EH (cell line): Measurements from ENCODE around the gene ITGA11.

ENCODE experiments used
- DNase-seq: peaks from one replicate; pipeline ENCODE4 v3.0.0-alpha.2; 2015; ENCODE audit warnings: low read depth

Gene ITGA11

DNA sequence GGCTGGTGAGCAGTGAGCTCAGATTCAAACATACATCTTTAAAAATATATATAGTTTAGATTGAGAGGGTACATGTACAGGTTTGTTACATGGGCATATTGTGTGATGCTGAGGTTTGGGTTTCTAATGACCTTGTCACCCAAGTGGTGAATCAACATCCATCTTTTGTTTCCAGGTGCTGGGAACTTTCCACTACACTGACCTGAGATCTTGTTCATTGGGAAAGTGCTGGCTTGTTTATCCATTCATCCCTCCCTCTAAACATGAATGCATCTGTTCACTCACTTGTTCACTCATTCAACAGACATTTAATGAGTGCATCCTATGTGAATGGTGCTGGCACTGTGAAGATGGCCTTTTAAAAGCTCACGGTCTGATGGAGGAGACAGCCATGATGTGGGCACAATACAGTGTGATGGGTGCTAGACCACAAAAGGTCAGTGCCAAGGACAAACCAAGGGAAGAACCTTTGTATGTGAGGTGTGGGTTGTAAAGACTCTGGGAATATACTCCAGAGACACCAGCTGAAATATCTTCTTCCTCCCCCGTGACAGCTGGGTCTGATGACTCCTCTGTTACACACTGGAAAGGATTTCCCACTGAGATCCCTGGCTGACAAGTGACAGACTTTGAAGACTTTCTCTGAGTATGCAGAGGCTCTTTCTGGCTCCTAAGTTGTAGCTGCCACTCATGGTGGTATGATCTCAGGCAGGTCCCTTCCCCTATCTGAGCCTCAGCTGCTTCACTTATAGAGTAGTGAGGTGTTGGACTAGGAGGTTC is 16.2 kb upstream of the ITGA11 start:
- DNase-seq, result no peak

DNA sequence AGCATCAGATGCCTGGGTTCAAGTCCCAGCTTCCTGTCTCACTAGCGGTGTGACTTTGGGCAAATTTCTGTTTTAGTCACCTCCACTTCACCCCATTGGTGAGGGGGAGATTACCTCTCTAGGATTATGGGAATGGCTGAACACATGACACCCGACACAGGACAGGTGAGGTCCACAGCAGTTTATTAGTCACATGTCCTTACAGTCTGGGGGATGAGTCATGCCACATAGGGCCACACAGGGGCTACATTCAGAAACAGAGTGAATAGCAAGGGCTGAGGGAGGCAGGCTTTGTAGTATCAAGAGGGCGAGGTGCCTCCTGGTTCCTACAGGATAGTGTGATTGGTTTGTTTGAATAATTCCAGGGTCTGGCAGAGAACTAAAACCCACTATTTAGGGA is 15.2 kb upstream of the ITGA11 start:
- peak; percentile 3 for DNase-seq

DNA sequence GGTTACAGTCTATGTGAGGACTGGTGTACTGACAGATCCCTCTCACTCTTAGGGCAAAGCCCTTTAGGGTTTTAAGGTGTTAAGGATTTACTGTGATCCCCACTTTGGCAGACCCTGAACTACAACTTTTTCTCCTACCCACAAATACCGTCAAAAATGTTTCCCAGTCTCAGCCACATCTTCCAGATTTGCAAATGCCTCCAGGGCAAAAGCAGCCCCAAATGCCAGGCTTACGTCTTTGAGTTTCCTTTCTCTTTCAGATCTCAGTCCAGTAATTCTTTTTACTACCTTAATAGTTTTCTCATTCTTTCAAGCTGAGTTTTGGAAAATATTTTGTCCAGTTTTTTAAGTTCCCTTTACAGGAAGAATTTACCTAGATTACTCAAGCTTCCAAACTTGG is 13.4 kb upstream of the ITGA11 start:
- peak; percentile 58 for DNase-seq

DNA sequence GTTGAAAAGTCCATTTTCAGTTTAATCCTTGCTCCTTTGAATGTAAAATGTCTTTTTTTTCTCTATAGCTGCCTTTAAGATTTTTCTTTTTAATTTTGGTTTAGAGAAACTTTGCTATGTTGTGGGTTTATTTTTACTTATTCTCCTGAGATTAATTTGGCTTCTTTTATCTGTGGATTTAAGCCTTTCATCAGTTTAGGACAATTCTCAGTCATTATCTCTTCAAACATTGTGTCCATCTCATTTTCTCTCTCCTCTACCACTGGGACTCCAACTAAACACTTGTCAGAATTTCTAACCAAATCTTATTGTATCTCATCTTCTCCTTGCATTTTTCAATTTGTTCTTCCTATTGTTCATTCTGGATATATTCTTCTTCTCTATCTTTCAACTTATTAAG is 12.4 kb upstream of the ITGA11 start:
- no peak for DNase-seq

DNA sequence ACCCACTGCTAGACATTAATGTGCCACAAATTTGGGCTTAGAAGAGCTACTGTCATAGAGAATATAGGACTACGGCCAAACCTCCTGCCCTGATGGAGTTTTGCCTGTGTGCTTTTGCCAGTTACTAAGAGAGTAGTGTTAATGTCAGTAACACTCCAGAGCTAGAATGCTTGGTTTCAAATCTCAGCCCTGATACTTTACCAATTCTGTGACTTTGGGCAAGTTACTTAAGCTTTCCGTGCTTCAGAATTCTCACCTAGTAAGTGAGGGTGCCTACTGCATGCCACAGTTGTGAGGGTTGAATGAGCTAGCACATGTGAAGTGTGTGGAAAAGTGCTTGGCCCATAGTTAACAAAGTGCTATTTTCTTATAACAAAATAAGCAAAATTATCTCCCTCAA is 10.9 kb upstream of the ITGA11 start:
- no peak for DNase-seq

DNA sequence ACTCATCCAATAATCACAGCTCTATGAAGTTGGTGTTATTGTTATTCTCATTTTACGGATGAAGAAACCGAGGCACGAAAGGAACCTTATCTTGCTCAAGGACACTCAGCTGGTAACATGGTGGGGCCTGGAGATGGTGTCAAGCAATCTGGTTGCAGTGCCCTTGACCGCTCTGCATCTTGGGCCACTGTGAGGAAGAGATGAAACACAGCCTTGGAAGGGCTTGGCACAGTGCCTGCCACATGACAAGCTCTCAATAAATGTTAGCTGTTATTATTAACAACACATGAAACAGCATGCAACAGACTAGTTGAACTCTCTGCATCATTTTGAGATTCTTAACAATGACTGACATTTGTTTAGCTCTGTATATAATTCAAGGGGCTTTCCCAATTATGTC is 10.1 kb upstream of the ITGA11 start:
- DNase-seq, result peak; percentile 62

DNA sequence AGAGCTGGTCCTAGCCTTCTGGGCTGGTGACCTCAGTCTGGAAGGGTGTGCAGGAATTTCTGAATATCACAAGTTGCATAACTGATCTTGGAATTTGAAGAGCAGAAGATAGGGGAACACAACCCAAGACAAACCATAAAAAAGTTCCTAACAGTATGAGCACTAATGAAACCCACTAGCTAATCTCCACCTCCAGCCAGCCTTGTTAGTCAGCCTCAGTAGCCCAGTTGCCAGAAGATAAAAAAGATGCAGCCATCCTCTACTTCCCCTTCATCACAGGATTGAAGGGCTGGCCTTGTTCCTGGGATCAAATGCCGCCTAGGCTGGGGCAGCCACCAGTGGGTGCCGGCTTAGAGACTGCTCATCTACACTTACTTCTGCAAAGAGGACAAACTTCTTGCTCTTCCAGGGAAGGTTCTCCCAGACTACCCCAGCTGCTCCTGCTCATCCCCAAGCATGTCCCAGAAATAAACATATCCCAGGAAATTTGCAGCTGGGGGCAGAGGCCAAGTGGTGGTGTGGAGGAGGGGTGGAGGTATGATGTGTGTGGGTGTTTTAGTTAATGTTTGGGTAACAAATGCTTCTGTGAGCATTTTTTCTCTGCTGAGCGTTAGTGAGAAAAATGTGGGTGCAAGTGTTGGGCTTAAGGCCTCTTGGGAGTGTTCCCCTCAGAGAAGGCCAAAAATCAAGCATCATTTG is 9.2 kb upstream of the ITGA11 start:
- peak; percentile 79 for DNase-seq

DNA sequence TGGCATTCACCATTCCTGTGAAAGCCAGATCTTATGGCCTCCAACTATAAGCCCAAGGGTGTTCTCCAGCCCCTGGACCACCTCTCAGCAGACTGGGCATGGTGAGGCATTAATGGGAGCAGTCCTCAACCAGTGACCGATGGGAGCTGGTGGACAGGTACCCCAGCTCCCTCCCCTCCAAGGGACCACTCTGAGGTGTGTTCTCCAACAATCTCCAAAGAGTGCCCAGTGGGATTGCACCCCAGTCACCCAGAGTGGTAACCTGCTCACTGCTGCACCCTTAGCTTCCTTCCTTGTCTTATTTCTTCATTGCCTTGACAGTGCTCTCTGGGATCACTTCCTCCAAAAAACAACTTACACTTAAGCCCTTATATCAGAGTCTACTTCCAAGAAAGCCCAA is 8.2 kb upstream of the ITGA11 start:
- no peak for DNase-seq

DNA sequence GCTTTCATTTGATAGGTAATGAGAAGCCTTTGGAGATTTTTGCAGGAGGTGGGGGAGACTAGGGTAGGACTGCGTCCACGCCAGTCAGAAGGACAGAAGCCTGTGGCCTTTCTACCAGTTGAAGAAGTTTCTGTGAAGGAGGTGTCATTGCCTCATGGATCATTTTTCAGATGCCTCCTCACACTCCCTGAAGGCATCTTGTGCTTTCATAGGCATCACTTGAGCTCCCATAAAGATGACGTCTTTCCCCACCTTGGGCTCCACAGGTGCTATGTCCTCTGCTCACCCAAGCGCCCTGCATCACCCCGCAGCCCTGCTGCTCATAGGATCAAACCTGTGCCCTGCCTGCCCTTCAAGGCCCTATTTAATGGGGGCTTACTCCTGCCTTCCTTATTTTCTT is 7.5 kb upstream of the ITGA11 start:
- DNase-seq, result no peak

DNA sequence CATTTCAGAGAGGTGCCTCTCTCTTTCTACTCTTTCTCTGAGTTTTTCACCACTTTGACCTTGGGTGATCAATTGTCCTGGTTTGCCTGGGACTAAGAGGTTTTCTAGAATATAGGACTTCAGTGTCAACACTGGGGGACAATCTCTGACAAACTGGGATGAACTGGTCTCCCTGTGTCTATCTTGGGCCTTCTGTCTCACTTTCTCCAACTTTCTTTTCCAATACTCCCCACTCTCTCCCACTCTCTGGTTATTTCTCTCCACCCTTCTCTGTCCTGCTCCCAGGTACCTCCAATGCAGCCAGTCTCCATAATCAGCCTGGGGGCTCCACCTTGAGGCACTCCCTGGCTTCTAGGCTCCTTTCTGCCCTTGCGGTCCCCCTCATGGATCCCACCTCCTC is 4.7 kb upstream of the ITGA11 start:
- DNase-seq, result no peak

DNA sequence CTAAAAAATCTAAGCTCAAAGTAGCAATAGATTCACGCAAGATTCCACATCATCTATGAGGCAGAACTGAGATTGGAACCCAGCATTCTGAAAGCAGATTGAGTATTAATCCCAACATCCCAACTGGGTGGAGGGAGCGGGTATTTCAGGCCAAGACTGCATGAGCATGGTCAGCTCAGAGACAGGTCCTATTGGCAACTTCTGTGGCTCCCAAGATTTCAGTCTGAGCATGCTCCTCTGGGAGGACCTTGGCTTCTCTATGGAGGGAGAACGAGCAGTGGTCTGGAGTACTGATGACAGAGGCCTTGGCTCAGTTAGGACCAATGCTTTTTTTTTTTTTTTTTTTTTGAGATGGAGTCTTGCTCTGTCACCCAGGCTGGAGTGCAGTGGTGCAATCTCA is 4.0 kb upstream of the ITGA11 start:
- DNase-seq, result no peak

DNA sequence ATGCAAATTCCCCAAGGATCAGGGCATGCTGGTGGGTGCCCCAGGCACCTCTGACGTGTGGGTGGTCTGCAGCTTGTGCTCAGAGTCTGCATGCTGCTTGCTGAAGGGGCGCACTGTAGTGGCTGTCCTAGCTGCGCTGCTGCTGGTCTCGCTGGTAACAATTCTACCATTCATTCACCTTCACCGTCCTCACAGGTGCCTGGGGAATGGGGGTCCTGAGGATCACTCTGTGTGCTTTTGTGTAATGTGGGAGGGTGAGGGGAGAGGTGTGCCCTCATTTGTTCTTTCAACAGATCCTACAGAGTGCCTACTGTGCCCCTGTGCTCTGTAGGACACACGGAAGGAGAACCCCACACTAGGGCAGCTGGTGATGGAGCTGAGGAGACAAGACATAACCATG is 2.1 kb upstream of the ITGA11 start:
- no peak for DNase-seq

DNA sequence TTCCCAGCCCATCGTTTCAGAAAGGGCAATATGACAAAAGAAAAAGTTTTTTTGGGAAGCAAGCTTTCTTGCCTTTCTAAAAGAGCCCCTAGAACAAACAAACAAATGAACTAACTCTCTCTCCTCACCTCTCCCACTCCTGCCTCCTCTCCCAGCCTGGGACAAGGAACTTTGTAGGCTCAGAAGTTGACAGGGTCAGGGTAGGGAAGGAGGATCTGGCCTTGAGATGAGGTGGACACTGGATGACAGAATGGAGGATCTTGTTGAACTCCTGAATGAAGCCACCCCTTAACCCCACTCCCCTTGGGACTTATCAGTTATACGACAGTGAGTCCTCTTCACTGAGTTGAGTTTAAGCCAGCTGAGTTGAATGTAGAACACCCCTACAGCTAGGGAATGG is 1.6 kb upstream of the ITGA11 start:
- DNase-seq, result no peak

DNA sequence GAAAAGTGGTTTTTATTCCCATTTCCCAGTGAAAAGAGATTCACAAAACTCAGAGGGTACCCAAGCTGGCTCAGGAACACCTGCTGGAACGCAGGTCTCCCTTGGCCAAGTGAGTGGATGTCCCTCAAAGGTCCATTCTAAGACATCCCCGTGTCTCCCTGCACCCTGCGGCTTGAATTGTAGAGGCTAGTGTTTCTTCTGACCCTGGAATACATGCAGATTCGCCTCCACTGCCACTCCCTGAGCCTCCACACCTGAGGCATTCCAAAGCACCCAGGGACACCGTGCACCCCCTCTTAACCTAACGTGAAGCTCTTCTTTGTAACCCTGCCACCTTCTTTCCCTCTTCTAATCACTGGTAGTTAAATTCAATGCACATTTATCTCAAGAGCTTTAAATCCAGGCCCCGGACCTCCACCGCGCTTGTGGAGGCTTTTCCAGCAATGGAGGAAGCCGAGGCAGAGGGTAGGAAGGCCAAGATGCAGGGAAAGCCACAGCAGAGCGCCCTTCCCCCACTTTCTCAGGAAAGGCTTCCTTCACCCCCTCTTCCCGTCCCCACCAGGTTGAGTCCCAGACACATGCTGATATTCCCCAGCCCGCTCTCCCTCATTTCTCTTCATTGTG is 590 bp upstream of the ITGA11 start:
- no peak for DNase-seq

DNA sequence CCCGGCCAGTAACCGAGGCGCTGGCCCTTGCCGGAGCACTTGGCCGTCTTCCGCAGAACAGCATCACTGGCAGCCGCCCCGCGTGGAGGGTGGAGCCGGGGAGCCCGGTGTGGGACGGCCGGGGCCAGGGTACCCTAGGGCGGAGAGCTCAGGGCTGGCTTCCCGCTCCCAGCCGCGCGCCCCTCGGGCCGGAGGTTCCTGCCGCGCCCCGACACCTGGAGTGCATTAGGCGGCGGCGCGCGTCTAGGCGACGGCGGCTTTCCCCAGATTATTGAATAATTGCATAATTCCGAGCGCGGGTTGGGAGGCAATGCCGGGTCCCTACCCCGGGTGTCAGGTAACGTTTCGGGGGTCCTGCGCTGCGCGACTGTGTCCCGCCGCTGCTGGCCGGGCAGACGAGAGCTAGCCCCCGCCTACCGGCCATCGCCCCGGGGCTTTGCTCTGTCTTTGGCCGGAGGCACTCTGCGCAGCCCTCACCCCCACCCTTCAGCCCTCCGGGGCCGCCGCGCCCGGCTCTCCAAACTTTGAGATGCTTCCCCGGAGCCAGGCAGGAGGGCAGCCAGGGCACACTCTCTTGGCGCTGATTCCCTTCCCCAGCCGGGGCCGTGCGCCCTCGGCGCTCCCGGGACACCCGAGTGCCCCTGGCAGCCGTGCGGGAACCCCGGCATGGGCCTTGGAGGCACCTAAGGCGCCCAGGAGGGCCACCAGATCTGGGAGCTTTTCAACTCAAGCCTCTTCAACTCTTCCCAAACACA is 749 bp downstream of the ITGA11 start:
- DNase-seq, result peak; percentile 31

DNA sequence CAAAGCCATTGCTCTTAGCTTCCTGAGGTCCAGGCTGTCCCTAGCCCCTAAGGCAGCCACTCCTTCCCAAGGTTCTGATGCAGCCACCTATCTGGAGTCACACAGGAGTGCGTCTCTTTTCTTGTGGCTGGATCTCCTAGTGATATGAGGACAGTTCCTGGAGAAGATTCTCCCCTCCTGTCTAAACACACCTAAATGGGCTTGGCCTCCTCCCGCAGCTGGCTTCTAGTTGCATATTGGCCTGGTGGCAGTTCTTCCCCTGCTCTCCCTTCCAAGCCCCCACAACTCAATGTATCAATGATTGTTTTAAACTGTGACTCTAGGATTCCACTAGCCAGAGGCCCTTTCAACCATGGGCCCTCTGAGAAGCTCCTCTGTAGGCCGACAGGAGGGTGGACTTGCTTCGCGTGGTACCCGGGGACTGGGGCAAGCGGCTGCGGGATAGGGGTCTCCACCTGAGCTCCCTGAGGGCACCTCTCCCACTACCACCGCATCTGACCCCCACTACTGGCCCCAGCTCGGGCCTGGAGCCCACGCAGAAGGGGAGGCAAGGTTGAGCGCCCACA is 1.4 kb downstream of the ITGA11 start:
- no peak for DNase-seq

DNA sequence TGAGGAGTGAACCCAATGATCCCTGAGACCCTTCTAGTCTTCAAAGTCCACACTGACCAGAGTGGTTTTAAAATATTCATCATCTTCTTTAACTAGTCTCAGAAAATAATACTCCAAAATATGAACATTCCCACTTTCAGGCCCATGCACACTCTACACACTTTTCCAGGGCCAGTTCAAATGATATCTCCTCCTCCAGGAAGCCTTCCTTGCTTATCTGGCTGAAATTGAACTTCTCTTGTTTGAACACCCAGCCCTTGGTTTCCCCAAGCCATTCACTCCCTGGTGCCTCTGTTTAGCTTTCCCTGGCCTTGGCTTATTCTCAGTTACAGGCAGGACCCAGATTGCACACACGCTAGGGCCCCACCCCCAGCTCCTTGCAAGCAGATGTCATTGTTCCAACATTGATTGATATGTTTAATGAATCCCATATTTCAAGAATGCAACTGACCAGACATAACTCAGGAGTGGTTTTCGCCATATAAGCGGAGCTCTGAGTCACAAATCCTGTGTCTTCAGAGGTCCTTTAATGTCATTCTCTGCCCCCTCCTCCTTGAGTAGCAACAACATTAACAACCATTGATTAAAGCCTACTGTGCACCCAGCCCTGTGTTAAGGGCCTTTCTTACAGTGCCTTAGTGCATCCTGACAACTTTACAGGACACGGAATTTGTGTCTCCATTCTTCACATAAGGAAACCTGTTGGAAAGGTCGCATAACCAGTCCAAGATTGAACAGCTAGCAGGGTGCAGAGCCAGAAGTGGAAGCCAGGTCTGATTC is 2.1 kb downstream of the ITGA11 start:
- DNase-seq, result peak; percentile 58

DNA sequence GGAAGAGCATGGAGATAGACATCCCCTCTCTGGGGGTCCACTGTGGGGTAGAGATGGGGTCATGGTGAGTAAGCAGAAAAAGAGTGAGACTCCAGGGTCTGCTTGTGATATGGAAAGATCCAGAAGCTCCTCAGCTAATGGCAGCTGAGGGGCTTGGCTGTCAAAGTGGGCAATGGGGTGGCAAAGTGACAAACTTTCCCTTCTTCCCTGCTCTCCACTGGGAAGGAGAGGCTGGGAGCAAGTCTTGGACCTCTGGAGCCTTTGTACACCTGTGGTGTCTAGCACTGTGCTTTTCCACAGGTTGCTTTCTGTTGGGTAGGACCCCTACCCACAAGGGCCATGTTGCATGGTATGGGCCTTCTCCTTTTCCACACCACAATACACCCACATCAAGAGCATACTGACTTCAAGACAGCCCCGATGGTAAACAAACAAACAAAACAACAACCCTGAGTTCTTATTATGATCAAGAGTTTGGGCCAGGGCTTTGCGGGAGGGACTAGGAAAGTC is 3.5 kb downstream of the ITGA11 start:
- no peak for DNase-seq

DNA sequence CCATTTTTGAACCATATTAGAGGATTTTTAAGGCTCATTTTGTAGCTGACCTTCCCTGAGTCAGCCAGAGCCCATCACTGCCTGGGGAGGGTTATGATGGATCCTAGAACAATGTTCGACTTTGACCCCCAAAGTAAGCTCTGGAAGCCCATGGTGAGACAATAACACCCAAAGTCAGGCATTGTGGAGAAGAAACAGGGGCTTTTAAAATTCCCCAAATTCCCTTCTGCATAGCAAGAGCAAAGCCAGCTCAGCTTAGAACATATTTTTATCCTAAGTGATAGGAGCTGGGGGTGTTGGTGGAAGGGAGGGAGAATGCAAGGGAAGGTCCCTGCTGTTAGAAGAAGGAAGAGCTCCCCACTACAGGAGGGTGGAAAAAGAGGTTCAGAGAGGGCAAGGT is 4.0 kb downstream of the ITGA11 start:
- DNase-seq, result peak; percentile 70

DNA sequence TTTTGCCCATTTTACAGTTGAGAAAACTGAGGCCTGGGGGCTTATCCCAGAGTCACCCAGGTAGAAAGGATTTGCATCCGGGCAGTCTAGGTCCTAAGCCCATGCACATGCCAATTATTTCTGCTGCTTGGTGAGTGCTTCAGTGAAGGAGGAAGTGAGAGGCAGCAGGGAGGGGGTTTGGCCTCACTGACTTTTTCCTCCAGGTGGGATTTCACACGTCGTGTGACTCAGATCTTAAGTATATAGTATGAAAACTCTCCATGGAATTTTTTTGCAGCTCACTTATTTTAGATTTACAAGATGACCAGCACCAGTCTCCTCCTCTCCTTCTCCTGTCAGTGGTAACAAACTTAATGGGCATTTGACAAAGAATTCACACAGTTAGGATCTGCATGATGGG is 4.6 kb downstream of the ITGA11 start:
- DNase-seq, result peak; percentile 58

DNA sequence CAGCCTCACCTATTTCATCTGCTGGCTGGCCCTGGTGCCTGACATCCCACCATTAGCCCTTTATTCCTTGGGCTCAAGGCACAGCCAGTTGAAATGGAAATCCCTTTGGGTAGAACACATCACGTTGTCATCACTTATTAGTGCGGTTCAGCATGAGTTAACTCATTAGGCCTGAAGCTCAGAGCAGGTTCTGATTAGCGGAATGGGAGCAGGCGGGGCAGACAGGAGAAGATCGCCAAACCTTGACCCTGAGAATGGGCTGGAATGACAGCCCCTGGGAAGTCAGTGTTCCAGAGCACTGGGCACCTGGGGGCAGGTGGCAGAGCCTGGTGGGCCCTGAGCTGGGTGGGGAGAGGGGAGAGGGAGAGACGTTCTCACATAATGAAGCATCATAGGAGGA is 5.8 kb downstream of the ITGA11 start:
- no peak for DNase-seq
